Thymus (tissue), 11 donors: ENCODE data around the gene FBXO24. TPM values are rescaled to one million over a fixed set of nuclear protein-coding genes. Genes with fewer than 3 reads are reported as not detected.
A peak's percentile ranks its signal among the peaks of the same experiment; 100 is the strongest.

Experiments used
- DNase-seq, 9 donors: peaks; one replicate each; pipeline ENCODE4 v3.0.0-alpha.2; 2013; ENCODE audit warnings: low spot score in 9 of 9, low read depth in 6 of 9, missing footprints in 1 of 9
- H3K27ac ChIP-seq, 2 donors: one replicate each; pipeline ENCODE4 v1.5.1; 2013; ENCODE audit warnings: control low read depth in 1 of 2, low read depth in 1 of 2, low read length in 1 of 2, mild to moderate bottlenecking in 1 of 2, moderate library complexity in 1 of 2
- H3K27me3 ChIP-seq, 2 donors: one replicate each; pipeline ENCODE4 v1.5.1; 2013; ENCODE audit warnings: low read length in 1 of 2; ENCODE audit not compliant: control insufficient read depth in 2 of 2, insufficient read depth in 1 of 2
- H3K36me3 ChIP-seq, 2 donors: one replicate each; pipeline ENCODE4 v1.5.1; 2013; ENCODE audit warnings: low read length in 1 of 2, mild to moderate bottlenecking in 1 of 2, moderate library complexity in 1 of 2; ENCODE audit not compliant: control insufficient read depth in 2 of 2, insufficient read depth in 2 of 2
- H3K4me1 ChIP-seq, 2 donors: one replicate each; pipeline ENCODE4 v1.5.1; 2013; ENCODE audit warnings: low read length in 2 of 2; ENCODE audit not compliant: control insufficient read depth in 2 of 2, insufficient read depth in 2 of 2
- H3K4me3 ChIP-seq, 2 donors: one replicate each; pipeline ENCODE4 v1.5.1; 2013; ENCODE audit warnings: low read length in 2 of 2, control low read depth in 1 of 2, mild to moderate bottlenecking in 1 of 2
- H3K9me3 ChIP-seq, 2 donors: one replicate each; pipeline ENCODE4 v1.5.1; 2013; ENCODE audit warnings: low read length in 1 of 2, mild to moderate bottlenecking in 1 of 2; ENCODE audit not compliant: control insufficient read depth in 2 of 2, insufficient read depth in 1 of 2
- WGBS: extraction: QIAGEN DNeasy Blood & Tissue Kit; methylation state at CpG from one replicate; pipeline ENCODE4 v1.1.7; 2013; 5-methylcytosine and 5-hydroxymethylcytosine counted together
- polyA plus RNA-seq: library from polyadenylated mRNA; stranded (reverse); fragments of 200-250 nt; gene quantifications from one replicate; pipeline ENCODE4 v1.2.3, GENCODE V29; 2013
- total RNA-seq: library from RNA; stranded (reverse); fragments of 120-200 nt; gene quantifications from one replicate; pipeline ENCODE4 v1.2.4, GENCODE V29; 2013
- donor health status: healthy.

The FBXO24 gene
- total and polyA plus RNA-seq, 2 donors = 0.19 to 1.3 TPM

GRCh38 chr7:100575746-100576383 is 10.3 kb upstream of the FBXO24 start:
- Histone ChIP-seq H3K9me3 (no peaks in the 10 kb centered on the region), H3K4me3 (no peak overlapping the region), H3K27ac (no peak overlapping the region), H3K27me3 (peaks cover 0 to 4% of the 10 kb centered on the region in 2 donors), H3K36me3 (peaks cover 83 to 86% of the 10 kb centered on the region in 2 donors), H3K4me1 (peaks cover 0 to 17% of the 10 kb centered on the region in 2 donors)
- 96% methylated on average over 17 of the region's 17 CpGs for WGBS
- DNase-seq = no peak

GRCh38 chr7:100576384-100576993 is 9.6 kb upstream of the FBXO24 start:
- no peak for DNase-seq
- H3K4me1 ChIP-seq = peaks cover 0 to 11% of the 10 kb centered on the region in 2 donors

GRCh38 chr7:100577103-100577502 is 9.0 kb upstream of the FBXO24 start:
- H3K9me3 ChIP-seq = no peaks in the 10 kb centered on the region
- WGBS = 99% methylated on average over 24 of the region's 24 CpGs
- peaks cover 92 to 98% of the 10 kb centered on the region in 2 donors for H3K36me3 ChIP-seq
- no peak overlapping the region for H3K4me3 ChIP-seq
- no peak overlapping the region for H3K27ac ChIP-seq
- no peaks in the 10 kb centered on the region for H3K27me3 ChIP-seq
- no peak for DNase-seq
- H3K4me1 ChIP-seq = peaks cover 0 to 7% of the 10 kb centered on the region in 2 donors

More at GRCh38 chr7:100576384-100576993, 9.6 kb upstream of the FBXO24 start:
- no peak overlapping the region for H3K27ac ChIP-seq
- H3K27me3 ChIP-seq = no peaks in the 10 kb centered on the region
- H3K9me3 ChIP-seq = no peaks in the 10 kb centered on the region
- WGBS = 97% methylated on average over 13 of the region's 13 CpGs
- H3K36me3 ChIP-seq = peaks cover 89 to 92% of the 10 kb centered on the region in 2 donors
- H3K4me3 ChIP-seq = no peak overlapping the region

GRCh38 chr7:100577507-100577906 is 8.6 kb upstream of the FBXO24 start:
- Histone ChIP-seq H3K4me3 (no peak overlapping the region), H3K27me3 (no peaks in the 10 kb centered on the region), H3K4me1 (peaks cover 2 to 7% of the 10 kb centered on the region in 2 donors), H3K36me3 (peaks cover 94 to 100% of the 10 kb centered on the region in 2 donors), H3K27ac (no peak overlapping the region), H3K9me3 (no peaks in the 10 kb centered on the region)
- 98% methylated on average over 14 of the region's 14 CpGs for WGBS
- no peak for DNase-seq

- WGBS = 98% methylated on average over 28 of the region's 28 CpGs
- Histone ChIP-seq H3K27ac (no peak overlapping the region), H3K4me3 (no peak overlapping the region), H3K27me3 (no peaks in the 10 kb centered on the region), H3K4me1 (peaks cover 12 to 17% of the 10 kb centered on the region in 2 donors), H3K9me3 (no peaks in the 10 kb centered on the region), H3K36me3 (peaks cover 90 to 94% of the 10 kb centered on the region in 2 donors)
- DNase-seq = no peak
Measured at GRCh38 chr7:100578246-100579183, 7.6 kb upstream of the FBXO24 start.

GRCh38 chr7:100580466-100581283 is 5.5 kb upstream of the FBXO24 start:
- Histone ChIP-seq H3K4me3 (no peak overlapping the region), H3K27me3 (no peaks in the 10 kb centered on the region), H3K36me3 (peaks cover 71 to 72% of the 10 kb centered on the region in 2 donors), H3K9me3 (no peaks in the 10 kb centered on the region), H3K27ac (no peak overlapping the region), H3K4me1 (peaks cover 15 to 36% of the 10 kb centered on the region in 2 donors)
- DNase-seq = no peak
- WGBS = 97% methylated on average over 11 of the region's 11 CpGs

- Histone ChIP-seq H3K27ac (peak overlapping the region; percentile 93 to 99), H3K36me3 (peaks cover 57 to 58% of the 10 kb centered on the region in 2 donors), H3K27me3 (no peaks in the 10 kb centered on the region), H3K4me3 (no peak overlapping the region), H3K9me3 (no peaks in the 10 kb centered on the region), H3K4me1 (peaks cover 15 to 41% of the 10 kb centered on the region in 2 donors)
- DNase-seq = no peak
- WGBS = 91% methylated on average over 20 of the region's 20 CpGs
Measured at GRCh38 chr7:100582041-100582579, 4.0 kb upstream of the FBXO24 start.

GRCh38 chr7:100582650-100583049 is 3.5 kb upstream of the FBXO24 start:
- H3K4me1 ChIP-seq = peaks cover 15 to 44% of the 10 kb centered on the region in 2 donors
- no peak for DNase-seq
- H3K9me3 ChIP-seq = no peaks in the 10 kb centered on the region
- H3K27ac ChIP-seq = peak overlapping the region; percentile 93 to 99
- WGBS = 71% methylated on average over 11 of the region's 11 CpGs
- H3K4me3 ChIP-seq = peak overlapping the region; percentile 91 to 99
- H3K27me3 ChIP-seq = no peaks in the 10 kb centered on the region
- H3K36me3 ChIP-seq = peaks cover 51 to 53% of the 10 kb centered on the region in 2 donors
